ENCODE results near the gene WDR93.

- no peak for TF ChIP-seq POLR2AphosphoS5 (IDR thresholded peaks at IDR 0.05; ENCODE audit: insufficient read depth in 1 of 2, low read depth in 1 of 2)
- TF ChIP-seq CTCF (IDR thresholded peaks at IDR 0.05): peak; percentile 72 to 89 (median 89)
- TF ChIP-seq POLR2A (IDR thresholded peaks at IDR 0.05): no peak
These were observed 49.5 kb downstream of the WDR93 start for GRCh38 chr15:89740137-89740536.

All from vagina (tissue), 2 donors.